H1 (cell line): ENCODE measurements around the gene REXO5. TPM values are rescaled to one million over a fixed set of nuclear protein-coding genes. Genes with fewer than 3 reads are reported as not detected.

Source experiments
- CTCF ChIA-PET: fragments of 300-600 bp; sonication (Branson Sonifier 250); formaldehyde crosslinking; loops from one replicate; lab custom pipeline; 2021; ENCODE audit not compliant: partially characterized antibody; lab: Charles Lee
- POLR2A ChIA-PET: fragments of 300-600 bp; sonication (Branson Sonifier 250); formaldehyde crosslinking; loops from one replicate; lab custom pipeline; 2021; ENCODE audit warnings: inconsistent platforms; ENCODE audit not compliant: partially characterized antibody; lab: Charles Lee
- DNase-seq, 2 experiments: peaks; one replicate each; pipeline versions ENCODE4 v3.0.0 to v3.0.0-alpha.2; 2010 to 2022; ENCODE audit warnings: low spot score in 2 of 2, low read depth in 1 of 2, mixed read lengths in 1 of 2
- FAIRE-seq: peaks from 2 replicates; lab custom pipeline; 2011; peaks lifted over from hg19 to GRCh38; lab: Jason Lieb, UNC
- H2AFZ ChIP-seq: 2 replicates; pipeline ENCODE4 v1.8.1; 2012; ENCODE audit warnings: low read length, inconsistent platforms
- H2AK5ac ChIP-seq: 2 replicates; pipeline ENCODE4 v1.6.1; 2013; ENCODE audit warnings: low read depth, low read length
- H2BK120ac ChIP-seq: replicated peaks from 2 replicates; pipeline ENCODE3; 2013; ENCODE audit warnings: low read depth, low read length, inconsistent platforms
- H2BK12ac ChIP-seq: 2 replicates; pipeline ENCODE4 v1.6.1; 2013; ENCODE audit warnings: low read depth, low read length
- H2BK15ac ChIP-seq: 2 replicates; pipeline ENCODE4 v1.6.1; 2013; ENCODE audit warnings: low read length
- H2BK20ac ChIP-seq: 2 replicates; pipeline ENCODE4 v1.6.1; 2013; ENCODE audit warnings: low read length
- H2BK5ac ChIP-seq: 2 replicates; pipeline ENCODE4 v1.6.1; 2013; ENCODE audit warnings: low read depth, low read length
- H3K14ac ChIP-seq: 2 replicates; pipeline ENCODE4 v1.6.1; 2013; ENCODE audit warnings: inconsistent platforms; ENCODE audit not compliant: insufficient read length
- H3K18ac ChIP-seq: 2 replicates; pipeline ENCODE4 v1.6.1; 2013; ENCODE audit warnings: low read length; ENCODE audit errors: extremely low read depth
- H3K23ac ChIP-seq: 2 replicates; pipeline ENCODE4 v1.6.1; 2013; ENCODE audit warnings: inconsistent platforms; ENCODE audit not compliant: insufficient read length
- H3K23me2 ChIP-seq: 2 replicates; pipeline ENCODE4 v1.6.1; 2013; ENCODE audit warnings: low read depth, low read length
- H3K27ac ChIP-seq: 2 replicates; pipeline ENCODE4 v1.6.1; 2011; ENCODE audit warnings: low read depth, low read length, inconsistent platforms
- H3K27me3 ChIP-seq, 4 experiments: replicated peaks in 1 of 4; 1 replicate in 1 of 4; 2 replicates in 3 of 4; pipeline versions ENCODE4 v1.6.1 to v1.8.1; 2011 to 2013; ENCODE audit warnings: low read length in 3 of 4, mild to moderate bottlenecking in 3 of 4, inconsistent platforms in 2 of 4, mixed read lengths in 2 of 4, moderate library complexity in 1 of 4; ENCODE audit not compliant: control insufficient read depth in 3 of 4, insufficient read depth in 3 of 4; ENCODE audit errors: extremely low read depth in 1 of 4
- H3K36me3 ChIP-seq, 4 experiments: 2 replicates each; pipeline versions ENCODE4 v1.6.1 to v1.8.1; 2011 to 2013; ENCODE audit warnings: mild to moderate bottlenecking in 4 of 4, low read length in 3 of 4, moderate library complexity in 2 of 4, control low read depth in 1 of 4, inconsistent platforms in 1 of 4; ENCODE audit not compliant: insufficient read depth in 4 of 4, control insufficient read depth in 2 of 4
- H3K4ac ChIP-seq: replicated peaks from 2 replicates; pipeline ENCODE3; 2013; ENCODE audit warnings: low read length, low read depth, mixed read lengths, inconsistent platforms; ENCODE audit not compliant: insufficient read length
- H3K4me1 ChIP-seq, 4 experiments: replicated peaks in 1 of 4; 1 replicate in 1 of 4; 2 replicates in 3 of 4; pipeline versions ENCODE4 v1.6.1 to v1.8.1; 2011 to 2013; ENCODE audit warnings: low read length in 3 of 4, inconsistent platforms in 2 of 4, mixed read lengths in 1 of 4; ENCODE audit not compliant: insufficient read depth in 4 of 4, control insufficient read depth in 3 of 4
- H3K4me2 ChIP-seq, 2 experiments: 2 replicates each; pipeline versions ENCODE4 v1.6.1 to v1.8.1; 2011 to 2013; ENCODE audit warnings: low read depth in 2 of 2, low read length in 2 of 2, control low read depth in 1 of 2, inconsistent platforms in 1 of 2, mild to moderate bottlenecking in 1 of 2; ENCODE audit not compliant: insufficient read depth in 1 of 2
- H3K4me3 ChIP-seq, 4 experiments: fragments of 200-600, 300-600 bp in 1 of 4; sonication (generic), shearing (Covaris generic), sonication (Bioruptor Twin) in 1 of 4; 2 replicates each; pipeline versions ENCODE4 v1.5.1 to v1.8.1; 2011 to 2016; ENCODE audit warnings: low read length in 4 of 4, low read depth in 3 of 4, control low read depth in 2 of 4, inconsistent platforms in 2 of 4, mild to moderate bottlenecking in 2 of 4, mixed read lengths in 1 of 4, moderate library complexity in 1 of 4; ENCODE audit not compliant: insufficient read depth in 2 of 4; ENCODE audit errors: extremely low read depth in 1 of 4
- H3K56ac ChIP-seq: replicated peaks from 2 replicates; pipeline ENCODE3; 2013; ENCODE audit warnings: low read depth, mild to moderate bottlenecking, mixed read lengths, low read length, inconsistent platforms; ENCODE audit not compliant: insufficient read length
- H3K79me1 ChIP-seq: 2 replicates; pipeline ENCODE4 v1.6.1; 2013; ENCODE audit warnings: low read depth, low read length, control low read depth
- H3K79me2 ChIP-seq, 2 experiments: 2 replicates each; pipeline versions ENCODE4 v1.6.1 to v1.8.1; 2012 to 2013; ENCODE audit warnings: low read length in 2 of 2, mild to moderate bottlenecking in 2 of 2, inconsistent platforms in 1 of 2; ENCODE audit not compliant: insufficient read depth in 2 of 2, control insufficient read depth in 1 of 2
- H3K9ac ChIP-seq, 4 experiments: replicated peaks in 1 of 4; 1 replicate in 1 of 4; 2 replicates in 3 of 4; pipeline versions ENCODE4 v1.6.1 to v1.8.1; 2011 to 2013; ENCODE audit warnings: low read depth in 3 of 4, low read length in 3 of 4, control low read depth in 2 of 4, mild to moderate bottlenecking in 2 of 4, moderate library complexity in 2 of 4, inconsistent platforms in 1 of 4; ENCODE audit errors: extremely low read depth in 1 of 4
- H3K9me3 ChIP-seq, 2 experiments: 2 replicates each; pipeline versions ENCODE4 v1.6.1 to v1.8.1; 2012 to 2013; ENCODE audit warnings: mild to moderate bottlenecking in 2 of 2, moderate library complexity in 2 of 2, control low read depth in 1 of 2, inconsistent platforms in 1 of 2, low read depth in 1 of 2, low read length in 1 of 2, mixed read lengths in 1 of 2; ENCODE audit not compliant: insufficient read depth in 2 of 2
- H4K20me1 ChIP-seq, 2 experiments: replicated peaks in 1 of 2; 2 replicates each; pipeline versions ENCODE3 to v1.8.1; 2011 to 2013; ENCODE audit warnings: inconsistent platforms in 2 of 2, low read length in 2 of 2, mild to moderate bottlenecking in 1 of 2; ENCODE audit not compliant: insufficient read depth in 2 of 2, control insufficient read depth in 1 of 2
- H4K5ac ChIP-seq: 2 replicates; pipeline ENCODE4 v1.6.1; 2013; ENCODE audit warnings: low read length, low read depth, mixed read lengths, inconsistent platforms; ENCODE audit not compliant: insufficient read length
- H4K8ac ChIP-seq: 2 replicates; pipeline ENCODE4 v1.8.0; 2013; ENCODE audit warnings: mild to moderate bottlenecking, moderate library complexity, low read length, inconsistent platforms; ENCODE audit not compliant: insufficient read depth; ENCODE audit errors: extremely low read depth
- H4K91ac ChIP-seq: replicated peaks from 2 replicates; pipeline ENCODE3; 2013; ENCODE audit warnings: low read length, mixed read lengths, inconsistent platforms; ENCODE audit not compliant: insufficient read length
- CHD1 ChIP-seq: IDR thresholded peaks from 2 replicates; pipeline ENCODE4 v1.6.1; 2012; ENCODE audit warnings: low read depth, low read length, improper control_type of control experiment
- GTF2F1 ChIP-seq: IDR thresholded peaks from 2 replicates; pipeline ENCODE4 v1.6.1; 2012; ENCODE audit warnings: low read depth, low read length, improper control_type of control experiment, borderline replicate concordance
- HDAC6 ChIP-seq: IDR thresholded peaks from one replicate; pipeline ENCODE4 v1.7.1; 2012; ENCODE audit warnings: low read depth, mild to moderate bottlenecking, inconsistent platforms, low read length, moderate library complexity
- POLR2A ChIP-seq, 2 experiments: IDR thresholded peaks; 1 replicate in 1 of 2; 2 replicates in 1 of 2; pipeline ENCODE4 v1.6.1; 2011; ENCODE audit warnings: low read depth in 2 of 2, low read length in 2 of 2, mild to moderate bottlenecking in 2 of 2; ENCODE audit errors: control extremely low read depth in 1 of 2
- SIX5 ChIP-seq: IDR thresholded peaks from 2 replicates; pipeline ENCODE4 v1.6.1; 2011; ENCODE audit warnings: mild to moderate bottlenecking, low read depth, low read length
- WGBS, 2 experiments: shearing (Covaris generic) in 1 of 2; methylation state at CpG; one replicate each; pipeline versions ENCODE4 v1.1.6 to v1.1.7; 2013 to 2015; ENCODE audit warnings: low lambda C conversion rate in 2 of 2, mixed read lengths in 2 of 2, inconsistent platforms in 1 of 2, low coverage in 1 of 2, missing lambda C conversion rate in 1 of 2; ENCODE audit not compliant: insufficient replicate concordance in 2 of 2, insufficient coverage in 1 of 2, insufficient read length in 1 of 2; ENCODE audit errors: extremely low coverage in 1 of 2, missing lambda C conversion rate in 1 of 2; 5-methylcytosine and 5-hydroxymethylcytosine counted together
- polyA plus RNA-seq, 7 experiments: library from polyadenylated mRNA; depleted of rRNA in 3 of 7; stranded (reverse) in 5 of 7; unstranded in 2 of 7; fragments of >200 nt in 5 of 7; fragments of 200-250 nt in 2 of 7; gene quantifications; 1 replicate in 5 of 7; 2 replicates in 1 of 7; 4 replicates in 1 of 7; pipeline versions ENCODE4 v1.2.1 to v1.2.3, GENCODE V29; 2011 to 2013; ENCODE audit warnings: missing spikeins in 2 of 7, mixed read lengths in 2 of 7
- total RNA-seq: library from RNA; stranded (reverse); fragmentation: NEBNext Ultra II Directional; extraction: Animal tissue kit (Norgen Biotek cat#: 25700); gene quantifications from 2 replicates; pipeline ENCODE4 v1.2.1, GENCODE V29; 2021

Gene REXO5
- total and polyA plus RNA-seq, 2 of the 8 experiments (the other 6 are each of a cell fraction or from before 2014, with no cell fraction given) = 2.4 to 8.9 TPM

DNA sequence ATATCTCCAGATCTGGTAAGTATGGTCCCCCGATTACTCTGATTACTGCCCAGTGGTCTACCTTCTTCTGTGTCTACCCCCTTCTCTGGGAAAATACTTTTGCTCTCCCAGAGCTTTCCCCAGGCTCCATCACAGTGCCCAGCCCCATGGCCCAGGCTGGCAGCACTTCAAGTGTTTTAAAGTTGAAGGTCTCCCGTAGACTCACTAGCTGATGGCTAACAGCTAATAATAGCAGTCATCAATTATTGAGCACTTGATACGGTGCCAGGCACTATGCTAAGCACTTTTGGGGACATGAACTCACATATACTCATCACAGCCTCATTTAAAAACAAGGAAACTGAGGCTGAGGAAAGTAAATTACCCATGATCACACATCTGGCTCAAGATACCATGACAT is 60.5 kb downstream of the REXO5 start:
- Histone ChIP-seq H3K14ac (no peak overlapping the region), H3K4me2 (no peak overlapping the region), H3K79me1 (peaks cover 5% of the 10 kb centered on the region; the same call in 1 of the 2 replicates), H3K4me3 (no peak overlapping the region), H2BK12ac (no peak overlapping the region), H3K23me2 (no peaks in the 10 kb centered on the region), H2BK120ac (no peak overlapping the region), H4K20me1 (peaks cover 0 to 2% of the 10 kb centered on the region in 2 experiments), H2AFZ (no peak overlapping the region), H3K9me3 (no peaks in the 10 kb centered on the region), H2BK20ac (no peak overlapping the region), H3K4me1 (peaks cover 0 to 6% (median 2%) of the 10 kb centered on the region in 4 experiments; a peak in 4 of 7 replicates), H2BK5ac (no peak overlapping the region; the same call in 1 of the 2 replicates), H4K8ac (no peak overlapping the region), H4K91ac (no peak overlapping the region), H3K4ac (no peak overlapping the region), H3K56ac (no peak overlapping the region), H4K5ac (no peak overlapping the region), H3K79me2 (peaks cover 6 to 84% of the 10 kb centered on the region in 2 experiments; a peak in 3 of 4 replicates), H3K27ac (no peak overlapping the region), H3K27me3 (no peaks in the 10 kb centered on the region), H2AK5ac (no peak overlapping the region), H3K9ac (no peak overlapping the region), H3K18ac (no peak overlapping the region), H3K36me3 (peaks cover 0 to 5% (median 0%) of the 10 kb centered on the region in 4 experiments; a peak in 1 of 8 replicates), H2BK15ac (no peak overlapping the region), H3K23ac (no peak overlapping the region)
- POLR2A ChIA-PET = no interaction called here
- TF ChIP-seq HDAC6 = no peak
- no peak for TF ChIP-seq GTF2F1
- TF ChIP-seq POLR2A (IDR thresholded peaks at IDR 0.05; ENCODE audit: control extremely low read depth in 1 of 2, low read depth in 2 of 2, low read length in 2 of 2) = no peak
- TF ChIP-seq SIX5 = no peak
- no peak for TF ChIP-seq CHD1
- CTCF ChIA-PET = interaction anchor here (1.1 to 4.8 kb wide), 5 partner anchors 8 to 37 kb away, joined by 3 to 29 read pairs (median 4); no protein-coding TSS in a partner anchor
- WGBS, 2 experiments = 88% methylated on average over 3 of the region's 3 CpGs; no CpG with 5 or more reads in 1 of the 2 experiments
- DNase-seq = no peak
- FAIRE-seq = no peak
